H9 (cell line): Measurements from ENCODE around the gene CRNKL1. TPM values are rescaled to one million over a fixed set of nuclear protein-coding genes. Genes with fewer than 3 reads are reported as not detected.

Experiments used
- DNase-seq: peaks from one replicate; pipeline ENCODE4 v3.0.0-alpha.2; 2017
- H2AFZ ChIP-seq: one replicate; pipeline ENCODE4 v1.6.1; 2013; ENCODE audit warnings: mild to moderate bottlenecking, low read length, control low read depth, moderate library complexity
- H2AK5ac ChIP-seq: 2 replicates; pipeline ENCODE4 v1.6.1; 2013; ENCODE audit warnings: low read length, control low read depth, mixed read lengths; ENCODE audit not compliant: insufficient read length
- H2BK120ac ChIP-seq: one replicate; pipeline ENCODE4 v1.6.1; 2013; ENCODE audit warnings: low read depth, mild to moderate bottlenecking, low read length, control low read depth, inconsistent platforms; ENCODE audit not compliant: poor library complexity, severe bottlenecking
- H2BK12ac ChIP-seq: 2 replicates; pipeline ENCODE4 v1.6.1; 2013; ENCODE audit warnings: low read length, control low read depth, mixed read lengths, low read depth; ENCODE audit not compliant: insufficient read length
- H2BK15ac ChIP-seq: 2 replicates; pipeline ENCODE4 v1.6.1; 2013; ENCODE audit warnings: low read depth, low read length, control low read depth
- H2BK20ac ChIP-seq: one replicate; pipeline ENCODE4 v1.6.1; 2013; ENCODE audit warnings: low read depth, mild to moderate bottlenecking, low read length, control low read depth, inconsistent platforms; ENCODE audit not compliant: poor library complexity, severe bottlenecking
- H2BK5ac ChIP-seq: 2 replicates; pipeline ENCODE4 v1.6.1; 2013; ENCODE audit warnings: low read length, control low read depth, mixed read lengths; ENCODE audit not compliant: insufficient read length
- H3K14ac ChIP-seq: 2 replicates; pipeline ENCODE4 v1.6.1; 2013; ENCODE audit warnings: low read length, control low read depth; ENCODE audit not compliant: insufficient read depth
- H3K18ac ChIP-seq: 2 replicates; pipeline ENCODE4 v1.6.1; 2013; ENCODE audit warnings: low read depth, mild to moderate bottlenecking, mixed read lengths, low read length, control low read depth; ENCODE audit not compliant: insufficient read length
- H3K23ac ChIP-seq: 2 replicates; pipeline ENCODE4 v1.6.1; 2013; ENCODE audit warnings: low read length, control low read depth, mixed read lengths, low read depth; ENCODE audit not compliant: insufficient read length
- H3K23me2 ChIP-seq: 2 replicates; pipeline ENCODE4 v1.6.1; 2013; ENCODE audit warnings: low read depth, mild to moderate bottlenecking, mixed read lengths, low read length, control low read depth; ENCODE audit not compliant: insufficient read length, poor library complexity, severe bottlenecking
- H3K27ac ChIP-seq: 2 replicates; pipeline ENCODE4 v1.5.1; 2013; ENCODE audit warnings: low read length, control low read depth, mixed read lengths, low read depth; ENCODE audit not compliant: insufficient read length
- H3K27me3 ChIP-seq: 2 replicates; pipeline ENCODE4 v1.6.1; 2013; ENCODE audit warnings: low read length, control low read depth, inconsistent platforms; ENCODE audit not compliant: insufficient read depth
- H3K4ac ChIP-seq: 2 replicates; pipeline ENCODE4 v1.6.1; 2013; ENCODE audit warnings: low read depth, mild to moderate bottlenecking, control low read depth, inconsistent platforms, low read length, moderate library complexity
- H3K4me1 ChIP-seq: 2 replicates; pipeline ENCODE4 v1.6.1; 2013; ENCODE audit warnings: low read length, control low read depth, inconsistent platforms; ENCODE audit not compliant: insufficient read depth
- H3K4me2 ChIP-seq: 2 replicates; pipeline ENCODE4 v1.6.1; 2013; ENCODE audit warnings: low read length, control low read depth, mixed read lengths; ENCODE audit not compliant: insufficient read length, insufficient read depth
- H3K56ac ChIP-seq: 2 replicates; pipeline ENCODE4 v1.6.1; 2013; ENCODE audit warnings: low read depth, mild to moderate bottlenecking, mixed read lengths, low read length, control low read depth; ENCODE audit not compliant: insufficient read length
- H3K79me1 ChIP-seq: 2 replicates; pipeline ENCODE4 v1.6.1; 2013; ENCODE audit warnings: low read depth, mild to moderate bottlenecking, moderate library complexity, low read length, control low read depth, inconsistent platforms; ENCODE audit not compliant: insufficient read depth, poor library complexity, severe bottlenecking
- H3K79me2 ChIP-seq: 2 replicates; pipeline ENCODE4 v1.6.1; 2013; ENCODE audit warnings: low read length, control low read depth, inconsistent platforms; ENCODE audit not compliant: insufficient read depth
- H3K9ac ChIP-seq: 2 replicates; pipeline ENCODE4 v1.6.1; 2013; ENCODE audit warnings: low read length, control low read depth, mixed read lengths; ENCODE audit not compliant: insufficient read length; ENCODE audit errors: extremely low read depth
- H3K9me3 ChIP-seq: one replicate; pipeline ENCODE4 v1.6.1; 2013; ENCODE audit warnings: low read depth, low read length, inconsistent platforms; ENCODE audit not compliant: control insufficient read depth
- H3T11ph ChIP-seq: one replicate; pipeline ENCODE4 v1.6.1; 2013; ENCODE audit warnings: mild to moderate bottlenecking, low read length, control low read depth, inconsistent platforms
- H4K20me1 ChIP-seq: one replicate; pipeline ENCODE4 v1.6.1; 2013; ENCODE audit not compliant: control insufficient read depth, insufficient read length, insufficient read depth
- H4K5ac ChIP-seq: 2 replicates; pipeline ENCODE4 v1.6.1; 2013; ENCODE audit warnings: low read depth, mild to moderate bottlenecking, mixed read lengths, low read length, control low read depth; ENCODE audit not compliant: insufficient read length
- H4K8ac ChIP-seq: replicated peaks from 2 replicates; pipeline ENCODE4 v1.6.1; 2013; ENCODE audit warnings: low read length, control low read depth, mixed read lengths, low read depth; ENCODE audit not compliant: insufficient read length
- H4K91ac ChIP-seq: 2 replicates; pipeline ENCODE4 v1.6.1; 2013; ENCODE audit warnings: low read depth, mild to moderate bottlenecking, moderate library complexity, mixed read lengths, low read length, control low read depth; ENCODE audit not compliant: insufficient read length
- H3K27ac Mint-ChIP-seq, 3 experiments: 2 replicates in 2 of 3; 3 replicates in 1 of 3; pipeline ENCODE4 v1.8.0; 2020 to 2021; ENCODE audit warnings: mixed read lengths in 3 of 3, mild to moderate bottlenecking in 1 of 3, moderate library complexity in 1 of 3
- H3K27me3 Mint-ChIP-seq: 2 replicates; pipeline ENCODE4 v1.8.0; 2021; ENCODE audit warnings: low read depth, mild to moderate bottlenecking, moderate library complexity, mixed read lengths
- H3K36me3 Mint-ChIP-seq, 3 experiments: 2 replicates in 2 of 3; 3 replicates in 1 of 3; pipeline ENCODE4 v1.8.0; 2020 to 2021; ENCODE audit warnings: low read depth in 3 of 3, mixed read lengths in 3 of 3; ENCODE audit not compliant: insufficient read depth in 1 of 3
- H3K4me1 Mint-ChIP-seq, 2 experiments: 2 replicates each; pipeline ENCODE4 v1.8.0; 2020; ENCODE audit warnings: mixed read lengths in 2 of 2
- H3K4me3 Mint-ChIP-seq, 2 experiments: 2 replicates in 1 of 2; 3 replicates in 1 of 2; pipeline ENCODE4 v1.8.0; 2020 to 2021; ENCODE audit warnings: mild to moderate bottlenecking in 2 of 2, mixed read lengths in 2 of 2, moderate library complexity in 1 of 2
- H3K9me3 Mint-ChIP-seq, 2 experiments: 2 replicates in 1 of 2; 3 replicates in 1 of 2; pipeline ENCODE4 v1.8.0; 2020; ENCODE audit warnings: mild to moderate bottlenecking in 2 of 2, mixed read lengths in 2 of 2, moderate library complexity in 1 of 2
- WGBS: extraction: QIAGEN DNeasy Blood & Tissue Kit; methylation state at CpG from one replicate; pipeline ENCODE4 v1.1.7; 2013; ENCODE audit warnings: missing lambda C conversion rate, low lambda C conversion rate, mixed read lengths; ENCODE audit not compliant: insufficient read length; ENCODE audit errors: extremely low coverage; 5-methylcytosine and 5-hydroxymethylcytosine counted together
- total RNA-seq: library from RNA; stranded (reverse); gene quantifications from 2 replicates; pipeline ENCODE4 v1.2.1, GENCODE V29; 2021
- TF ChIP-seq, protein P1 (sequence below): fragments of 200-600 bp; sonication (generic); conservative IDR thresholded peaks from 3 replicates; pipeline ENCODE4 v1.8.0; 2021; ENCODE audit warnings: antibody characterized with exemption, mild to moderate bottlenecking

CRNKL1 gene
- total RNA-seq, 1 experiment from 2014 or later, result 30.2 TPM

- Histone ChIP-seq H3K4me1 (peaks cover 5% of the 10 kb centered on the region; the same call in 1 of the 2 replicates), H2AFZ (no peak overlapping the region), H4K91ac (no peak overlapping the region), H2BK5ac (no peak overlapping the region), H3K56ac (no peak overlapping the region), H2BK15ac (no peak overlapping the region), H2BK12ac (no peak overlapping the region), H2BK120ac (no peak overlapping the region), H3K79me1 (no peaks in the 10 kb centered on the region), H4K20me1 (no peaks in the 10 kb centered on the region), H3T11ph (no peak overlapping the region), H4K5ac (no peak overlapping the region), H2AK5ac (no peak overlapping the region), H3K23ac (no peak overlapping the region), H3K23me2 (no peaks in the 10 kb centered on the region), H2BK20ac (no peak overlapping the region), H3K18ac (no peak overlapping the region), H3K9me3 (no peaks in the 10 kb centered on the region), H3K79me2 (no peaks in the 10 kb centered on the region), H3K27me3 (no peaks in the 10 kb centered on the region; the same call in 1 of the 2 replicates), H3K4ac (no peak overlapping the region), H4K8ac (no peak overlapping the region), H3K9ac (no peak overlapping the region), H3K4me2 (no peak overlapping the region), H3K14ac (no peak overlapping the region), H3K27ac (no peak overlapping the region)
- Mint-ChIP-seq H3K9me3 (no peaks in the 10 kb centered on the region), H3K36me3 (no peaks in the 10 kb centered on the region), H3K27me3 (peaks cover 2% of the 10 kb centered on the region), H3K4me3 (no peak overlapping the region), H3K4me1 (peaks cover 22 to 23% of the 10 kb centered on the region in 2 experiments), H3K27ac (no peak overlapping the region)
- no CpG with 5 or more reads among the region's 4 CpGs for WGBS
- DNase-seq, result no peak
- TF ChIP-seq, protein P1, sequence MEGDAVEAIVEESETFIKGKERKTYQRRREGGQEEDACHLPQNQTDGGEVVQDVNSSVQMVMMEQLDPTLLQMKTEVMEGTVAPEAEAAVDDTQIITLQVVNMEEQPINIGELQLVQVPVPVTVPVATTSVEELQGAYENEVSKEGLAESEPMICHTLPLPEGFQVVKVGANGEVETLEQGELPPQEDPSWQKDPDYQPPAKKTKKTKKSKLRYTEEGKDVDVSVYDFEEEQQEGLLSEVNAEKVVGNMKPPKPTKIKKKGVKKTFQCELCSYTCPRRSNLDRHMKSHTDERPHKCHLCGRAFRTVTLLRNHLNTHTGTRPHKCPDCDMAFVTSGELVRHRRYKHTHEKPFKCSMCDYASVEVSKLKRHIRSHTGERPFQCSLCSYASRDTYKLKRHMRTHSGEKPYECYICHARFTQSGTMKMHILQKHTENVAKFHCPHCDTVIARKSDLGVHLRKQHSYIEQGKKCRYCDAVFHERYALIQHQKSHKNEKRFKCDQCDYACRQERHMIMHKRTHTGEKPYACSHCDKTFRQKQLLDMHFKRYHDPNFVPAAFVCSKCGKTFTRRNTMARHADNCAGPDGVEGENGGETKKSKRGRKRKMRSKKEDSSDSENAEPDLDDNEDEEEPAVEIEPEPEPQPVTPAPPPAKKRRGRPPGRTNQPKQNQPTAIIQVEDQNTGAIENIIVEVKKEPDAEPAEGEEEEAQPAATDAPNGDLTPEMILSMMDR, result no peak
Measured at GRCh38 chr20:20075032-20075431, 22.8 kb upstream of the CRNKL1 start.
